T-helper 1 cell treated with Interleukin-12 subunit alpha and Interleukin-12 subunit beta and Interleukin-4 antibody, amounts not matched to agents 30 ng/mL and 1 ng/mL, for 36 hours (primary cell): ENCODE data around the gene BATF. TPM values are rescaled to one million over a fixed set of nuclear protein-coding genes. Genes with fewer than 3 reads are reported as not detected.

Source experiments
- intact Hi-C: fragments of 100-400 bp; cut with micrococcal nuclease; formaldehyde crosslinking; loops from one replicate; pipeline ENCODE4 v1.15.1; 2024
- total RNA-seq: library from RNA; stranded (reverse); gene quantifications from 2 replicates; pipeline ENCODE4 v1.2.3, GENCODE V29; 2022

The BATF gene
- total RNA-seq, 1 donor from 2014 or later: 148 TPM

- intact Hi-C loops: loop anchor here (1.0 kb wide), 2 partner anchors 17 to 38 kb away; no protein-coding TSS in a partner anchor
Measured at GRCh38 chr14:75559045-75559444, 36.8 kb downstream of the BATF start.

DNA sequence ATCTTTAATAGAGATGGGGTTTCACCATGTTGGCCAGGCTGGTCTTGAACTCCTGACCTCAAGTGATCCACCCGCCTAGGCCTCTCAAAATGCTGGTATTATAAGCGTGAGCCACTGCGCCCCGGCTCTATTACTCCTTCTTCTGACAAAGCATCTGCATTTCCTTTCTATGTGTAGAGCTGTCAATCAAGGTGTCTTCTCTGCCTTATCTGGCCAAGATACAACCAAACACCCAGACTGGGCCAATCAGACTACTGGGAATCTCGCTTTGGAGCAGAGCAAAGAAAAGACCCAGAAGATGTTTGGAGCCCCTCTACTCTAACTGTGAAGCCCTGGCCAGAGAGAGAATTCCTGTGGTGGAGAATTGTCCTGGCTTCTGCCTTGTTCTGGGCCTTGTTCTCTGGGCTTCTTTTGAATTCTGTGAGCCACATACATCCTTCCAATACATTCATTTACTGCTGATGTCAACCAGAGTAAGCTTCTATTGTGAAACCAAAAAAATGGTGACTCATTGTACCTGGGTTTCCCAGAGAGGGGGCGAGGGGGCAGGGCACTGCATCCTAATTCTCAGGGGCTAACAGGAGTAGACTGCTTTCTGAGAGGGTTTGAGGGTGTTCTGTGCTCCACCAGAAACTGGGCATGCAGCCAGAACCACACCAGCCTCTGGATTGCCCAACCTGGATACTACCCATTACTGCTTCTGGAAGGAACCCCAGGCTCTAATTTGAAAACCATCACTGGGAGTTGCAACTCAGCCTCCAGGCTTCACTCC is 37.4 kb downstream of the BATF start:
- intact Hi-C loops: loop anchor here (1.0 kb wide), 2 partner anchors 17 to 38 kb away; no protein-coding TSS in a partner anchor

- intact Hi-C loops: loop anchor here (1.0 kb wide), 1 partner anchor 254 kb away; no protein-coding TSS in a partner anchor
Measured at GRCh38 chr14:75561013-75561432, 38.8 kb downstream of the BATF start.

DNA sequence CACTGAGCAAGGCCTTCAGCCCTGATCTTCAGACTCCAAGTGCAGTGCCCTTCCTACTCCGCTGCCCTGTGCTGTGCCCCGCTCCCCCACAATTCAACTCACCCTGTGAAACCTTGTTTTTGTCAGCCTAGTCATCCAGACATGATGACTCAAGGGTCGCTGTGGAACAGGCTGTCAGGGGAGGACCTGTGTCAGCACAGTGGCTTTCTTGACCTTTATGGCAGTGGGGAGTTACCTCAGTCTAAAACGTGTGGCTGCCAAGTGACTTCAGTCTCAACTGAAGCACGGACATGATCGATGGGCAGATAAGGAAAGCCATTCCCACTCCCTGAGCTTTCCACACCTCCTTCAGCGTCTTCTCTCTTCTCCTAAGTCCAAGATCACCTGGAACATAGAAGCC is 39.8 kb downstream of the BATF start:
- intact Hi-C loops: no loop called here

GRCh38 chr14:75562489-75562888 is 40.2 kb downstream of the BATF start:
- intact Hi-C loops: no loop called here

DNA sequence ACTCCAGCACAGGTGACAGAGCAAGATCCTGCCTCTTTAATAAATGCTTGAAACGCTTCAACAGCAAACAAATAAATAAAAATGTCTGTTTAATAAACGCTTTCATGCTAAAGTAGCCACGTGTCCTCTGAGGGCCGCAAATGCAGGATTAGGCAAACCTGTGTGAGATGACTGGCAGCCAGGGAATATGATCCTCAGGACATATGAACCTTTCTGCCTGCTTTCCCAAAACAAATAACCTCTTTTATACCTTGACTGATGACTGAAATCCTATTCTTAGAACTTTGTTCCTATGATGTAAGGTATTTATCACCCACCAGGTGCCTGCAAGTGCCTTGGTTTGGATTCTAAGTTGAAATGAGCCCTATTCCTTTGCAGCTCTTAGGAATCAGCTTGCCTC is 41.7 kb downstream of the BATF start:
- intact Hi-C loops: no loop called here

GRCh38 chr14:75565056-75565455 is 42.8 kb downstream of the BATF start:
- intact Hi-C loops: loop anchor here (5.0 kb wide), 1 partner anchor 148 kb away; no protein-coding TSS in a partner anchor

DNA sequence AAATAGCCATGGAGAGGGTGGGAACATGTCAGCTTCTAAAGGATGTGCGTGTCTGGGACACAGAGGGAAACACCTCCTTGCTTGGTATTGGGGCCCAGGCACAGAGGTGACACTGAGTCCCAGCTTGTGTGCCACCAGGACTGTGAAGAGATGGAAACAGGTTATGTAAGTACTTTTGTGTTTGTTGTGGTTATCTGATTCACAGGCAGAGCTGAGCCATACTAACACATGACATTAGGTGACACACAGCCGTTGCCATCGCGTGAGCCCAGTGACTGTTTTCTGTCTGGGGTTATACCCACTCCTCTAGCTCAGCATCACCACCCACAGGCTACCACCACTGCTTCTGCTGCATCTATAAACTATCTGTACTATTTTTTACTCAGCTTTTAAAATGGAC is 44.1 kb downstream of the BATF start:
- intact Hi-C loops: loop anchor here (1.0 to 5.0 kb wide), 12 partner anchors 11 to 564 kb away; partner anchors contain the start of genes BATF, EIF2B2, NEK9 and TMED10

- intact Hi-C loops: loop anchor here (1.0 to 5.0 kb wide), 12 partner anchors 11 to 564 kb away; partner anchors contain the start of genes BATF, EIF2B2, NEK9 and TMED10
Measured at GRCh38 chr14:75566752-75567151, 44.5 kb downstream of the BATF start.

- intact Hi-C loops: loop anchor here (5.0 kb wide), 1 partner anchor 151 kb away; no protein-coding TSS in a partner anchor
Measured at GRCh38 chr14:75568140-75568539, 45.9 kb downstream of the BATF start.

- intact Hi-C loops: loop anchor here (5.0 kb wide), 1 partner anchor 151 kb away; no protein-coding TSS in a partner anchor
Measured at GRCh38 chr14:75568791-75569190, 46.5 kb downstream of the BATF start.

GRCh38 chr14:75570797-75571196 is 48.5 kb downstream of the BATF start:
- intact Hi-C loops: no loop called here

- intact Hi-C loops: no loop called here
Measured at GRCh38 chr14:75572104-75572503, 49.8 kb downstream of the BATF start.

- intact Hi-C loops: loop anchor here (1.0 kb wide), 4 partner anchors 11 to 810 kb away; no protein-coding TSS in a partner anchor
Measured at GRCh38 chr14:75577090-75577489, 54.8 kb downstream of the BATF start.

DNA sequence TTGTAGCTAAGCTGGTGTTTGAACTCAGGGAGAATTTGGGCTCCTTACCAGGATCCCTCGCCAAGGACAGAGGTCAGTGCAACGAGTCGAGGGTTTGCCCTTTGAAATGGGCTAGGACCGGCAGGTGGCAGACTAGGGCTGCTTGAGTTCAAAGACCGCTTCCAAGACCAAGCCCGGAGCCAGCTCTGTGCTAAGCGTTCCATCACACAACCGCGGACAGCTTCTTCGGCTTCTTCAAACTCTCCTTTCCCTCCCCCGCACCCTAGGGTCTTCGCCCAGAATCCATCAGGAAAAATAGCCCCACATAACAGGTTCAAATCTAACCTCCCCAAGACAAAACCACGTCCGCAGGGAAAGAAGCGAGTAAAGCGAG is 55.4 kb downstream of the BATF start:
- intact Hi-C loops: loop anchor here (1.0 kb wide), 5 partner anchors 11 to 810 kb away; no protein-coding TSS in a partner anchor

DNA sequence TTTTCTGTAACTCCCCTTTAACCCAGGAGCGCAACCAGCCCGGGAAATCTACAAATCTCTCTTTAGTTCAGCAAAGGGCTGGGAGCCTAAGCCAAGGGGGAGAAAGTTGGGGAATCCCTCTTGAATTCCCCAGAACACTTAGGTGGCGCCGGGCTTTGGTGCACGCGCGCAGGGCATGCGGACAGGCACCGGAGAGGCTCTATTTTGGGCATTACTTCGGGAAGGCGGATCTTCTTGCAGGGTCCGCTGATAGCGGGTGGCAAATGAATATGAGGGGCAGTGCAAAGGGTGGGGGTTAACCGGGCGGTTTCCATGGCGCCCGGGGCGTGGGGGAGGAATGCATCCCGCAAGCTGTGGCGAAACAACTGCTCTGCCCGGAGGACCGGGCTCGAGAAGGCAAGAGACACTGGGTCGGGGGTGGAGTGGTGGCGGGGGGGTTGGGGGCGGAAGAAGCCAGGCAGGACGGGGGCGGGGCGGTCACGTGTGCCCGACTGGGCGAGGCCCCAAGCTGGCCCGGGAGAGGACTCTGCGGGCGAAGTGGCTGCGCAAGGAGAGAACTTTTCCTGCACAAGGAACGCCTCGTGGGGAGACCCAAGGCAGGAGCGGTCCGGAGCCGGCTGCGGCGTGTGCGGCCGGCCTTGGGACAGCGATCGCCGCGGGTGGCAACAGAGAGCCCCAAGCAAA is 56.0 kb downstream of the BATF start, which contains the start of gene FLVCR2:
Gene FLVCR2, plus strand, starts transcription at position 519 of the 684 bp plus-strand sequence. CDS start 353 bp downstream, outside the sequence.
- intact Hi-C loops: loop anchor here (1.0 kb wide), 1 partner anchor 36 kb away; no protein-coding TSS in a partner anchor

DNA sequence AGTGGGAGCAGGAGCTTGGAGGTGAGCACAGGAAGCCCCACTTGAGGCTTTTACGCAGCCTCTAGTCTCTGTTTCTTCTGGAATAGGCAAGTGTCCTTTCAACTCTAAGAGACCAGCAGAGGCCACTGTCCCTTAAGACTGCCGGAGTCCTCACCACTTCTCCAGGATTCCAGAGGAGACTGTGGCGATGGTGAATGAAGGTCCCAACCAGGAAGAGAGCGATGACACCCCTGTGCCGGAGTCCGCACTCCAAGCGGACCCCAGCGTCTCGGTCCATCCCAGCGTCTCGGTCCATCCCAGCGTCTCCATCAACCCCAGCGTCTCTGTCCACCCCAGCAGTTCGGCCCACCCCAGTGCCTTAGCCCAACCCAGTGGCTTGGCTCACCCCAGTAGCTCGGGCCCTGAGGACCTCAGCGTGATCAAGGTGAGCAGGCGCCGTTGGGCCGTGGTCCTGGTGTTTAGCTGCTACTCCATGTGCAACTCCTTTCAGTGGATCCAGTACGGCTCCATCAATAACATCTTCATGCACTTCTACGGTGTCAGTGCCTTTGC is 56.6 kb downstream of the BATF start:
- intact Hi-C loops: loop anchor here (1.0 kb wide), 1 partner anchor 37 kb away; no protein-coding TSS in a partner anchor

GRCh38 chr14:75579338-75579864 is 57.1 kb downstream of the BATF start:
- intact Hi-C loops: no loop called here

- intact Hi-C loops: no loop called here
Measured at GRCh38 chr14:75579882-75580281, 57.6 kb downstream of the BATF start.

- intact Hi-C loops: no loop called here
Measured at GRCh38 chr14:75587388-75587787, 65.1 kb downstream of the BATF start.

DNA sequence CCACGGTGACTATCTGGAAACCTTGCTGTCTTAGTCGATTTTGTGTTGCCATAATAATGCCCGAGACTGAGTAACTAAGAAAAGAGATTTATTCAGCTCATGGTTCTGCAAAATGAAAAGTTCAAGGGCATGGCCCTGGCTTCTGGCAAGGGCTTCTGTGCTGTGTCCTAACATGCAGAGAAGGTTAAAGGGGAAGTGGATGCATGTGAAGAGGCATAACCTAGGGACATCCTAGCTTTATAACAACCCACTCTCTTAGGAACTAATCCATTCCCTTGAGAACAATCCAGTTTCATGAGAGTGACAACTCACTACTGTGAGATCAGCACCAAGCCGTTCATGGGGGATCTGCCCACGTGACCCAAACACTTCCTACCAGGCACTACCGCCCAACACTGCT is 67.7 kb downstream of the BATF start:
- intact Hi-C loops: no loop called here
